ENCODE results near the gene KRTAP9-9.

The KRTAP9-9 gene

DNA sequence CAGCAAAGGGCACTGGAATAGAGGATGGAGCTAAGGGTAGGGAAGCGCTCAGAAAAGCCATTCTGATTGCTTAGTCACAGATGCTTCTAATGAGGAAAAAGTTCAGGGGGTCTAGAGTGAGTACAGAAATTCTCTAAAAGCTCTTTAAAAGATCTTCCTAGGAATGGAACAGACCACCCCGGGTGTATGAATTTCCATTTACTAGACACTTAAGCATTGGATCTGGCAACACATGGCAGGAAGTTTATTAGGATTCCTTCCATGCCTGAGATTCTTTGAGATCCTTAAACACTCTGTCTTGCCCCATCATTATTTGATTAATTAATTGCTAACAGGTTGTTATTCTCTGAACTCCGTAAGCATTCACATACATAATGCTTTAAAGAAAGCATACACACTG is 28.9 kb downstream of the KRTAP9-9 start:
- no peak for TF ChIP-seq POLR2A (IDR thresholded peaks at IDR 0.05; ENCODE audit: low read depth, low read length)
- no peak for DNase-seq (ENCODE audit: insufficient read length)
- FAIRE-seq: no peak

DNA sequence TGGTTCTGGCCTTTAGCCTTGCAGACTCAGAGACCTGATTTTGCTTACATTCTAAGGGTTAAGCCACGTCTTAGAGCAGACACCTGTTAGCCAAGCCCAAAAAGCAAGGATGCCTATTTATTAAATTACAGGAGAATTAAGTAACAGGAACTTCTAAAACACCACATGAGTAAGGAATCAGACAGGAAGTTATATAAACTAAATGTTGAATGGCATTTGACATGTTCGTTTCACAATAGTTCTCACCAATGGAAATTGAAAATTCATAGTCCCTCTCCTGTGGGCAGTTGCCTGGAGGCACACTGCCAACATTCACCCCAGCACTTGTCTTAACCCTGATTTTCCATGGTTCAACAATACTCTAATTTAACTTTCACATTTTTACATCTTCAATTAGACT is 29.4 kb downstream of the KRTAP9-9 start:
- FAIRE-seq: no peak
- TF ChIP-seq POLR2AphosphoS5 (IDR thresholded peaks at IDR 0.05; ENCODE audit: low read depth, low read length) (no peak), POLR2A (IDR thresholded peaks at IDR 0.05; ENCODE audit: low read depth, low read length) (no peak), TAF1 (IDR thresholded peaks at IDR 0.05; ENCODE audit: borderline replicate concordance, low read depth, low read length) (no peak)
- DNase-seq (ENCODE audit: insufficient read length): no peak

DNA sequence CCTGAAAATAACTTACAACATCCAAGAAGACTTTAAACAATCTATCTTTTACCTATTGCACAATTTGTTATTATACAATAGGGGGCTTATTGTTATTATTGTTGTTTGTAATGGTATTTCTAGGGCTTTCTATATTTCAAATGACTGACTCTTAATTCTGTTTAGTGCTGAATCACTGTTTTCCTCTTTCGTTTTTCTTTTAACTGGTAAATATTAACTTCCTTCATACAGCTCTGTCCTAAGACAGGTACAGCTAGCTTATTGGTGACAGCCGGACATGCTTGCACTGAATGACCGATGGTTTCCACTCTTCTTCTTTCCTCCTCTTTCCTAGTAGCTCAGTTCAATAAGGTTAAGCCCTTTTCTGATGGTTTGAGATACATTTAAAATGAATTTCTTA is 31.9 kb downstream of the KRTAP9-9 start:
- TF ChIP-seq TAF1 (IDR thresholded peaks at IDR 0.05; ENCODE audit: borderline replicate concordance, low read depth, low read length) (no peak), POLR2AphosphoS5 (IDR thresholded peaks at IDR 0.05; ENCODE audit: low read depth, low read length) (no peak), POLR2A (IDR thresholded peaks at IDR 0.05; ENCODE audit: low read depth, low read length) (no peak)
- no peak for FAIRE-seq
- DNase-seq (ENCODE audit: insufficient read length): no peak

DNA sequence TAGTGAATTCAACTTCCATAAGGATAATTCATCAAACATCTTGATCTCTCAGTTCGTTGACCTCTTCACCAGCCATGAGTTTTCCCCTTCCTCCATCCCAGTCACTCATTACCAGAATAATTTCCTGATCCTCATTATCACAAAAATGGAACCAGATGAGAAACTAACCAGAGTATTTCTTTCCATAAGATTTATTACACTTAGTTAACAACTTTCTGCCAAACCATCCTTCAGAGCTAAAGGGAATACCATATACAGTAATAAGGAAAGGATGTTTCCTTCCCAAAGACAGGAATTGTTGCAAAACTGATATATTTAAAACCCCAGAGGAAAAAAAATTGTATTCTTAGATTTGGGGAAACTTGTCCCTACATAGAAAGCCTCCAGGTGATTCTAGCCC is 38.8 kb downstream of the KRTAP9-9 start:
- FAIRE-seq (no peak), DNase-seq (ENCODE audit: insufficient read length) (no peak)
- TF ChIP-seq POLR2A (IDR thresholded peaks at IDR 0.05; ENCODE audit: low read depth, low read length): no peak
- TF ChIP-seq POLR2AphosphoS5 (IDR thresholded peaks at IDR 0.05; ENCODE audit: low read depth, low read length): no peak
- no peak for TF ChIP-seq TAF1 (IDR thresholded peaks at IDR 0.05; ENCODE audit: borderline replicate concordance, low read depth, low read length)

DNA sequence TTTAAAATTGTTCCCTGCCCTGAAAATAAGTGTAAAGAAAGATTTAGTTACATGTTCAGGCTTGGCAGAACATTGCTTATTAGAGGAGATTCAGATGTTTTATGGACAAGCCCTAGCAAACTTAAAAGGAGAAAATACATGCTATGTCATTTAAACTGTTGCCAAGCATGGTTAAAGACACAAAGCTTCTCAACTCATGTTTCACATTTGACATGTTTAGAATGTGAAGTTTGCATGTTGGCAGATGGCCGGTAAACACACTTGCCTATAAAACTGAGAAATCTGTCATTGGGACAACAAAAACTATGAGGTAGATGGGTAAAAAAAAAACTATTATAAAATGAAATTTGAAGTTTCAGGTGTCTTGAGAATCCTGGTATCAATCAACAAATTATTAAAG is 41.7 kb downstream of the KRTAP9-9 start:
- no peak for TF ChIP-seq POLR2AphosphoS5 (IDR thresholded peaks at IDR 0.05; ENCODE audit: low read depth, low read length)
- TF ChIP-seq TAF1 (IDR thresholded peaks at IDR 0.05; ENCODE audit: borderline replicate concordance, low read depth, low read length): no peak
- no peak for TF ChIP-seq POLR2A (IDR thresholded peaks at IDR 0.05; ENCODE audit: low read depth, low read length)
- FAIRE-seq: no peak
- DNase-seq (ENCODE audit: insufficient read length): no peak

DNA sequence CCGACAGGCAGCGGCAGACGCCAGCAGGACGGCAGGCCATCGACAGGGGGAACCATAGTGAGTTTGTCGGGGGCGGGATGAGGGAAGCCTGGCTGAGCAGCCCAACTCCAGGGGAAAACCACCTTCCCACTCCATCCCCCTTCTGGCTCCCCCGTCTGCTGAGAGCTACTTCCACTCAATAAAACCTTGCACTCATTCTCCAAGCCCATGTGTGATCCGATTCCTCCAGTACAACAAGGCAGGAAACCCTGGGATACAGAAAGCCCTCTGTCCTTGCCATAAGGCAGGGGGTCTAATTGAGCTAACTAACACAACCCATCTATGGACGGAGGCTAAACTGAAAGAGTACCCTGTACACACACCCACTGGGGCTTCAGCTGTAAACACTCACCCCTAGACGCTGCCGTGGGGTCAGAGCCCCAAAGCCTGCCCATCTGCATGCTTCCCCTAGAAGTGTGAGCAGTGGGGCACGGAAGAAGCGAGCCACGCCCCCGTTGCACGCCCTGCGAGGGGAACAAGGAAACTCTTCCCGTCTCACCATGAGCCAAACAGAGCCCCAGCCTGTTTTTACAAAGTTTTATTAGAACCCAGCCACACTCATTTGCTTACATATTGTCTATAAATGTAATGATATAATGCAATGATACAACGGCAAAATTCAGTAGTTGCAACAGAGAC is 43.4 kb downstream of the KRTAP9-9 start:
- TF ChIP-seq TAF1 (IDR thresholded peaks at IDR 0.05; ENCODE audit: borderline replicate concordance, low read depth, low read length) (no peak), POLR2A (IDR thresholded peaks at IDR 0.05; ENCODE audit: low read depth, low read length) (no peak), POLR2AphosphoS5 (IDR thresholded peaks at IDR 0.05; ENCODE audit: low read depth, low read length) (no peak)
- no peak for DNase-seq (ENCODE audit: insufficient read length)
- no peak for FAIRE-seq

DNA sequence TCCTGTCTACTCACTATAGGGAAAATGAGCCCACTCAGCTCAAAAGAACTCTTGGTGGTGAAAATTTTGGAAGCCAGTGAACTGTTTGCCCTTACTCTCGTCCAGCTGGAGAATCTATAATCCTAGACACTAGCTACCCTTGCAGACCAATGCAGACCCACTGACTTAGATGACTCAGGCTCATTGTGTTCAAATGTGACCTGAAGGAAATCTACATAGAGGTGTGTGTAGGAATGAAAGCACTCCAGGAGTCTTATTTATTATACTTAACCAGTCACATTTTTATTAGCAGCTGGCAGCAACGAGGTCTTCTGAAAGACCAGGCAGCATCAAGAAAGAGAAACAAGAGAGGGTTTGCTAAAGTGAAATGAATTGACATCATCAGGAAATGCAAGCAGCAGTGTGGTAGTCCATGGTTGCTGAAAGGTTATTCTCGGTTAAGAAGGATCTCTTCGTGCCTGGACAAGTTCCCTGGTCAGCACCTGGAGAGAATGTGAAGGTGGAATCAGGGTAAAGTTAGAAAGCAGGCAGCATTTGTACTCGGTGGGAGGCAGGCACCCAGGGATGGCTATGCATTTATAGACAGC is 46.1 kb downstream of the KRTAP9-9 start:
- TF ChIP-seq POLR2A (IDR thresholded peaks at IDR 0.05; ENCODE audit: low read depth, low read length) (no peak), POLR2AphosphoS5 (IDR thresholded peaks at IDR 0.05; ENCODE audit: low read depth, low read length) (no peak)
- no peak for FAIRE-seq
- no peak for DNase-seq (ENCODE audit: insufficient read length)

DNA sequence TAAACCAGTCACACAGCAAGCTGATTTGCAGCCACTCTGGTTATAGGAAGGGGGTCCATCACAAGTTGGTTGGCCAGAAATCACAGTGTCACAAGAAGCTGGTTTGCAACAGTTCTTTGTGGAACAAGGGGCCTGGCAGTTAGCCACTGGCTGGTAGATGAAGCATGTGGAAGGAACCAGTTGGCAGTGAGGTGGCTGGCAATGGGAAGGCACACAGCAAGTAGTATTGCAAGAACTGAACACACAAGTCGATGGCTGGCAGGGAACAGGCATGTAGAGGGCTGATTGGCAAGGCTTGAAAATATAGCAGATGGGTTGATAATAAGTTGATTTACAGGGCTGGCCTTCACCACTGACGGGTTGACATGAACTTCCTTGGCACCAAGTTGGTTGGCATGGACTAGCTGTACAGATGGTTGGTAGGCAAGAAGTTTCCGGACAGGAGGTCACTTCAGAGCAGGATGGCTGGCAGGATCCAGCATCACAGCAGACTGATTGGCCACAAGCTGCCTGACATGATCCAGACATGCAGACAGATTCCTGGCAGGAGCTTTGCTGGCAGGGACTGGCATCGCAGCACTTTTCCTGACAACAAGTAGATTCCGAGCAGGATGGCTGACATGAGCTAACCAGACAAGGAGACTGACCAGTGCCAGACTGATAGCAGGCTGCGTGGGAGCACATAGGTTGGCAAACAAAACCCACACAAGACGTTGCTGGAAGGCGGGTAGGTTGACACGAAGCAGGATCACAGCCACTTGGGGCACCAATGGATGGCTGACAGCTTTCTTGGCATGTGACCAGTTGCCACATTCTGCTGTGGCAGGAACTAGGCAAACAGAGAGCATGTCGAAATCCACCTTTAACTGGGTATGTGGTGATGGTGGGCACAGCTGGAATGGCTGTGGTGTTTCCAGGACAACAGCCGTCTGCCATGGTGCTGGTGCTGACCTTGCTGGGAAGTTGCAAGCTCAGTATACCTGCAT is 47.0 kb downstream of the KRTAP9-9 start, which contains the start of gene KRTAP29-1:
KRTAP29-1 (minus strand) TSS at position 936 of the 986 bp plus-strand sequence; CDS start at position 936, 0 bp downstream.
- DNase-seq (ENCODE audit: insufficient read length) (no peak), FAIRE-seq (no peak)
- TF ChIP-seq TAF1 (IDR thresholded peaks at IDR 0.05; ENCODE audit: borderline replicate concordance, low read depth, low read length): no peak
- TF ChIP-seq POLR2AphosphoS5 (IDR thresholded peaks at IDR 0.05; ENCODE audit: low read depth, low read length): no peak
- TF ChIP-seq POLR2A (IDR thresholded peaks at IDR 0.05; ENCODE audit: low read depth, low read length): no peak

DNA sequence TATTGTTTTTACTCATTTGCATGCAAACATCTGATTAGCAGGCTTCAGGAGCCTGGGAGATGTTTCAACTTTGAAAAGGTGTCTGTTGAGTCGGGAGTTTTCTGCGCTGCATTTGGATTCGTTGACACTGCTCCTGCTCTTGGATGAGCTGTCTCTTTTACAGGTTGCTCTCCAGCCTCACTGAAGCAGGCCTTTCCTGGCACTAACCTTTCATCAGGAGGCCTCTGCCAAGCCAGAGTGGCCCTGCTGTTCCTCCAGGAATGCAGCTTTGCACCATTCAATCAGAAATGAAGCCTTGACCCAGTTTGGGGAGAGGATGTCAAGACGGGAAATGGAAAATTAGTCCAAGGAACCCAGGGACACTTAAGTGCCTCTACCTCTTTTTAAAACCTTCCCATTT is 47.8 kb downstream of the KRTAP9-9 start:
- TF ChIP-seq TAF1 (IDR thresholded peaks at IDR 0.05; ENCODE audit: borderline replicate concordance, low read depth, low read length) (no peak), POLR2A (IDR thresholded peaks at IDR 0.05; ENCODE audit: low read depth, low read length) (no peak), POLR2AphosphoS5 (IDR thresholded peaks at IDR 0.05; ENCODE audit: low read depth, low read length) (no peak)
- DNase-seq (ENCODE audit: insufficient read length) (no peak), FAIRE-seq (no peak)

DNA sequence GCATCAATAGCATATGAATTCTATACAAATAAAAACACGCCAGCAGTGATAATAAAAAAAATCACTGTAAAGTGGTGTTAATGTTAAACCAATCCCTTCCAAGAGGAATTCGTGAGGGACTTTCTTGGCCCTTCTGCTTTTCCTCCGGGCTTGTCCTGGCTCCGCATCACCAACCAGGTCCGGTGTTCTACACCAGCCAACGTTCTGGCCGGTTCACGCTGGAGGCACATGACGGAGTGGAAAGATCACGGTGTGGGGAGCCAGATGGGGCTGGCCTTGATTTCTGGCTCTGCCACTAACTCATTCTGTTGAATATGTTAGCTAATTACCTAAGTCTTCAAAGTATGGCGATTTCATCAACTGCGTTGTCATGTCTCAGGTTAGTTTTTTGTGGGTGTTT is 48.9 kb downstream of the KRTAP9-9 start:
- DNase-seq (ENCODE audit: insufficient read length) (no peak), FAIRE-seq (no peak)
- TF ChIP-seq TAF1 (IDR thresholded peaks at IDR 0.05; ENCODE audit: borderline replicate concordance, low read depth, low read length) (no peak), POLR2AphosphoS5 (IDR thresholded peaks at IDR 0.05; ENCODE audit: low read depth, low read length) (no peak), POLR2A (IDR thresholded peaks at IDR 0.05; ENCODE audit: low read depth, low read length) (no peak)

All from GM12892 (cell line).